HepG2 (cell line): Measurements from ENCODE around the gene TTC31. TPM values are rescaled to one million over a fixed set of nuclear protein-coding genes. Genes with fewer than 3 reads are reported as not detected.
A peak's percentile ranks its signal among the peaks of the same experiment; 100 is the strongest.

ENCODE experiments used
- BCL3 ChIP-seq: sonication (generic); formaldehyde crosslinking; IDR thresholded peaks from 2 replicates; pipeline ENCODE4 v1.5.1; 2020; ENCODE audit warnings: mild to moderate bottlenecking, missing genetic modification reagents, moderate library complexity
- BRD4 ChIP-seq: sonication (generic); formaldehyde crosslinking; IDR thresholded peaks from 2 replicates; pipeline ENCODE4 v1.4.0; 2020; ENCODE audit warnings: missing genetic modification reagents
- CHD4 ChIP-seq: fragments of 200-600 bp; sonication (generic); IDR thresholded peaks from 2 replicates; pipeline ENCODE4 v1.7.0; 2017; ENCODE audit warnings: mild to moderate bottlenecking, low read length, borderline replicate concordance
- HMG20B ChIP-seq: conservative IDR thresholded peaks from 2 replicates; pipeline ENCODE4 v1.6.1; 2016; ENCODE audit warnings: missing genetic modification reagents, missing compliant biosample characterization
- KDM5A ChIP-seq: fragments of 200-600 bp; sonication (generic); IDR thresholded peaks from 2 replicates; pipeline ENCODE4 v1.7.0; 2018; ENCODE audit warnings: antibody characterized with exemption, mild to moderate bottlenecking, low read length, borderline replicate concordance
- LCORL ChIP-seq, 2 experiments: fragments of 450-650 bp in 1 of 2; sonication (generic) in 1 of 2; formaldehyde crosslinking in 1 of 2; IDR thresholded peaks; 2 replicates each; pipeline versions ENCODE4 v1.5.0 to v1.6.1; 2017 to 2020; ENCODE audit warnings: antibody characterized with exemption in 1 of 2, missing genetic modification reagents in 1 of 2
- MXD3 ChIP-seq: IDR thresholded peaks from 2 replicates; pipeline ENCODE4 v1.6.1; 2016; ENCODE audit warnings: mild to moderate bottlenecking, missing biosample characterization, missing genetic modification reagents
- PTBP1 ChIP-seq: fragments of 200-400 bp; formaldehyde crosslinking; IDR thresholded peaks from 2 replicates; pipeline ENCODE4 v1.6.1; 2018; ENCODE audit warnings: low read length, low read depth; ENCODE audit not compliant: poor library complexity, severe bottlenecking
- RAD51 ChIP-seq: fragments of 450-650 bp; IDR thresholded peaks from 2 replicates; pipeline ENCODE4 v1.6.1; 2016; ENCODE audit warnings: borderline replicate concordance
- RBFOX2 ChIP-seq: fragments of 200-400 bp; formaldehyde crosslinking; IDR thresholded peaks from 2 replicates; pipeline ENCODE4 v1.6.1; 2017; ENCODE audit warnings: low read depth, mild to moderate bottlenecking, low read length
- RFX3 ChIP-seq: IDR thresholded peaks from 2 replicates; pipeline ENCODE4 v1.6.1; 2016; ENCODE audit warnings: missing biosample characterization, missing genetic modification reagents
- TAF1 ChIP-seq: sonication (generic); formaldehyde crosslinking; IDR thresholded peaks from 2 replicates; pipeline ENCODE4 v1.4.0; 2020; ENCODE audit warnings: missing genetic modification reagents
- TBP ChIP-seq: sonication (generic); formaldehyde crosslinking; IDR thresholded peaks from 2 replicates; pipeline ENCODE4 v1.5.0; 2020; ENCODE audit warnings: missing genetic modification reagents
- YEATS2 ChIP-seq: sonication (generic); formaldehyde crosslinking; IDR thresholded peaks from 2 replicates; pipeline ENCODE4 v1.4.0; 2020; ENCODE audit warnings: missing genetic modification reagents, borderline replicate concordance
- ZBTB34 ChIP-seq: sonication (generic); formaldehyde crosslinking; IDR thresholded peaks from 2 replicates; pipeline ENCODE4 v1.8.0; 2022; ENCODE audit warnings: mild to moderate bottlenecking, missing genetic modification reagents
- ZNF335 ChIP-seq: sonication (generic); formaldehyde crosslinking; IDR thresholded peaks from 2 replicates; pipeline ENCODE4 v1.4.0; 2020; ENCODE audit warnings: missing genetic modification reagents
- ZNF362 ChIP-seq: sonication (generic); formaldehyde crosslinking; IDR thresholded peaks from 2 replicates; pipeline ENCODE4 v1.4.0; 2020; ENCODE audit warnings: missing genetic modification reagents, mild to moderate bottlenecking, borderline replicate concordance
- ZNF446 ChIP-seq: sonication (generic); formaldehyde crosslinking; IDR thresholded peaks from 2 replicates; pipeline ENCODE4 v1.5.0; 2020; ENCODE audit warnings: mild to moderate bottlenecking, missing genetic modification reagents
- ZNF800 ChIP-seq: sonication (generic); formaldehyde crosslinking; IDR thresholded peaks from 2 replicates; pipeline ENCODE4 v1.4.0; 2020; ENCODE audit warnings: missing genetic modification reagents
- polyA plus RNA-seq, 8 experiments: library from polyadenylated mRNA; depleted of rRNA in 3 of 8; stranded (reverse) in 7 of 8; unstranded in 1 of 8; fragments of >200 nt; fragmentation: Illumina TruSeq in 4 of 8; extraction: Trizol in 4 of 8; gene quantifications; 2 replicates each; pipeline versions ENCODE4 v1.2.1 to v1.2.3, GENCODE V29; 2011 to 2016; ENCODE audit warnings: low read depth in 4 of 8, missing spikeins in 1 of 8, mixed read lengths in 1 of 8; ENCODE audit not compliant: insufficient read depth in 1 of 8
- total RNA-seq, 5 experiments: library from RNA; depleted of rRNA; stranded (reverse); fragments of >200 nt; fragmentation: Illumina TruSeq; extraction: Trizol; gene quantifications; 2 replicates each; pipeline ENCODE4 v1.2.3, GENCODE V29; 2016; ENCODE audit warnings: low read depth in 1 of 5
- TF ChIP-seq, protein P1 (sequence below): sonication (generic); formaldehyde crosslinking; IDR thresholded peaks from 2 replicates; pipeline ENCODE4 v1.5.0; 2020; ENCODE audit warnings: missing genetic modification reagents
- TF ChIP-seq, protein P2 (sequence below): sonication (generic); formaldehyde crosslinking; IDR thresholded peaks from 2 replicates; pipeline ENCODE4 v1.8.1; 2023; ENCODE audit warnings: mild to moderate bottlenecking, missing genetic modification reagents

TTC31 gene
- total and polyA plus RNA-seq, 2 of the 13 experiments (the other 11 are each of a cell fraction or from before 2014, with no cell fraction given), result 28.3 to 39.5 TPM

DNA sequence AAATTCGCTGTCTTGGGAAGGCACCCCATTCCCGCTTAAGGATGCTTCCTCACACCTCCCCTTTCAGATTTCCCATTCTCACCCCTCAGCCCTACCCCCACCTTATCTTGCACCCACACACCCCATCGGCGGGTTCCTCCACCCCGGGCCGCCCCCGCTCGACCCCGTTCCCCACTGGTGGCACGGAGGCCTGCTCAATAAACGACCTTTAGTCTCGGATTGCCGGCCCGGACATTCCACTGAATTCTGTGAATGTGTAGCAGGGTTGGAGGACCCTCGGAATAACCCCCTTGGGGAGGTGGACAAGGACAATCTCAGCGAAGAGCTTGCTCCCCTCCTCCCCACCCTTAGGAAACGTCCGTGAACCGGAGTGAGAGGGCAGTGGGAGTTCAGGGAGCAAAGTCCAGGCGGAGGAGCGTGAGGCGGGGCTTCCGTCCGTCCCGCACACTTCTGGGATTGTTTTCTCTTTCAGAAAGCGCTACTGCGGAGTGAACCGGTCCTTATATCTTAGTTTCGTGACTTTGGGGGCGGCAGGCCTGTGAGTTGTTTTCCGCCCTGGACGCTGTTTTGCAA is 19.4 kb downstream of the TTC31 start (continued):
- TF ChIP-seq BRD4, result no peak; the same call in 1 of the 2 replicates
- no peak for TF ChIP-seq ZNF800 (CRISPR knock-in tag)
- TF ChIP-seq LCORL (IDR thresholded peaks at IDR 0.05), result peak; percentile 49; the same call in 1 of the 2 replicates
- peak; percentile 36; the same call in 1 of the 2 replicates for TF ChIP-seq LCORL (CRISPR knock-in tag; IDR thresholded peaks at IDR 0.05)
- peak; percentile 82; the same call in 1 of the 2 replicates for TF ChIP-seq TAF1 (CRISPR knock-in tag)
- peak; percentile 32; the same call in 1 of the 2 replicates for TF ChIP-seq CHD4
- no peak for TF ChIP-seq RFX3 (CRISPR knock-in tag)
- peak; percentile 78 for TF ChIP-seq HMG20B (CRISPR knock-in tag)
- TF ChIP-seq RAD51, result no peak
- 0 out of 2 replicates have a peak, but pooled peaks have one; percentile 21 for TF ChIP-seq BCL3
- TF ChIP-seq, protein P1, sequence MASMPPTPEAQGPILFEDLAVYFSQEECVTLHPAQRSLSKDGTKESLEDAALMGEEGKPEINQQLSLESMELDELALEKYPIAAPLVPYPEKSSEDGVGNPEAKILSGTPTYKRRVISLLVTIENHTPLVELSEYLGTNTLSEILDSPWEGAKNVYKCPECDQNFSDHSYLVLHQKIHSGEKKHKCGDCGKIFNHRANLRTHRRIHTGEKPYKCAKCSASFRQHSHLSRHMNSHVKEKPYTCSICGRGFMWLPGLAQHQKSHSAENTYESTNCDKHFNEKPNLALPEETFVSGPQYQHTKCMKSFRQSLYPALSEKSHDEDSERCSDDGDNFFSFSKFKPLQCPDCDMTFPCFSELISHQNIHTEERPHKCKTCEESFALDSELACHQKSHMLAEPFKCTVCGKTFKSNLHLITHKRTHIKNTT (CRISPR knock-in tag), result no peak
- TF ChIP-seq PTBP1, result no peak
- TF ChIP-seq TBP (CRISPR knock-in tag), result no peak
- no peak for TF ChIP-seq ZNF446 (CRISPR knock-in tag)
- peak; percentile 33; the same call in 1 of the 2 replicates for TF ChIP-seq YEATS2 (CRISPR knock-in tag)
- TF ChIP-seq RBFOX2, result no peak
- TF ChIP-seq ZNF335, result no peak
- 0 out of 2 replicates have a peak, but pooled peaks have one; percentile 10 for TF ChIP-seq ZNF362 (CRISPR knock-in tag)
- 0 out of 2 replicates have a peak, but pooled peaks have one; percentile 29 for TF ChIP-seq KDM5A
- TF ChIP-seq ZBTB34, result no peak
- TF ChIP-seq MXD3, result no peak
- TF ChIP-seq, protein P2, sequence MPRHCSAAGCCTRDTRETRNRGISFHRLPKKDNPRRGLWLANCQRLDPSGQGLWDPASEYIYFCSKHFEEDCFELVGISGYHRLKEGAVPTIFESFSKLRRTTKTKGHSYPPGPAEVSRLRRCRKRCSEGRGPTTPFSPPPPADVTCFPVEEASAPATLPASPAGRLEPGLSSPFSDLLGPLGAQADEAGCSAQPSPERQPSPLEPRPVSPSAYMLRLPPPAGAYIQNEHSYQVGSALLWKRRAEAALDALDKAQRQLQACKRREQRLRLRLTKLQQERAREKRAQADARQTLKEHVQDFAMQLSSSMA, result no peak
